HG03442 (cell line): ENCODE measurements around the gene MORF4L1.
"Not testable (repeated sequence)": the region's sequence is repeated elsewhere in the genome, so short reads cannot be mapped to it uniquely, and the experiment has no call there.

Experiments used
- ATAC-seq: cut with Tn5 transposase; IDR thresholded peaks from one replicate; pipeline ENCODE4 v1.9.1; 2021; ENCODE audit warnings: mild to moderate bottlenecking, moderate library complexity; ENCODE audit not compliant: unreplicated experiment

MORF4L1 gene, protein sequence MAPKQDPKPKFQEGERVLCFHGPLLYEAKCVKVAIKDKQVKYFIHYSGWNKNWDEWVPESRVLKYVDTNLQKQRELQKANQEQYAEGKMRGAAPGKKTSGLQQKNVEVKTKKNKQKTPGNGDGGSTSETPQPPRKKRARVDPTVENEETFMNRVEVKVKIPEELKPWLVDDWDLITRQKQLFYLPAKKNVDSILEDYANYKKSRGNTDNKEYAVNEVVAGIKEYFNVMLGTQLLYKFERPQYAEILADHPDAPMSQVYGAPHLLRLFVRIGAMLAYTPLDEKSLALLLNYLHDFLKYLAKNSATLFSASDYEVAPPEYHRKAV

DNA sequence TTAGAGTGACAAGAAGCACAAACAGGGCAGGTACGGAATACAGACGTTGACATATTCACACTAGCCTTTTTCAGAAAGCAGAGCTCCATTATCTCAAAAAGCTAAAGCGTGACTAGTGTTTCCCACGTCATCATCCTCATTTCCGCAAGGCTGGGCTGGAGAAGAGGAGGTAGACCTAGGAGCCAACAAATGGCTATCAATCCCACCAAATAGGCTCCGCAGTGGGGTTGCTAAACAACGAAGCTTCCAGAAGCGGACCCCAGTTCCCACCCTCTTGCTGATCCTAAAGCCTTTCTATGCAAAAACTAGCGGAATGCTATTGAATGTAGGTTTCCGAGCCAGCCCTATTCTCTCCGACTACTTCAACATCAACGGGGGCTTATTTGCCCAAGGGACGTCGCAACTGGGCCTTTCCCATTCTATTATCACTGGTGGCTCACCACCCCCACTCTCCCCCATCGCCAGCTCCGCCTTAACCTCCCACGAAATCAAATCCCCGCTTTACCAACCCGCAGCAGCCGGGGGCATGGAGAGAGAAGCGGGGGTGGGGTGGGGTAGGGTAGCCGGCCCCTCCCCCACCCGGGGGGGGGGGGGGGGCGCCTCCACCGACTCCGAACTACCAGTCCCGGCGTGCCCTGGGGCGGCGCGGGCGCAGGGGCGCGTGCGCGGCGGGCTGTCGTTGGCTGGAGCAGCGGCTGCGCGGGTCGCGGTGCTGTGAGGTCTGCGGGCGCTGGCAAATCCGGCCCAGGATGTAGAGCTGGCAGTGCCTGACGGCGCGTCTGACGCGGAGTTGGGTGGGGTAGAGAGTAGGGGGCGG lies at the start of gene MORF4L1:
TSS of gene MORF4L1 (plus strand) at position 736 of the 817 bp plus-strand sequence. CDS start 128 bp downstream, outside the sequence.
- ATAC-seq, result peak; percentile 81

DNA sequence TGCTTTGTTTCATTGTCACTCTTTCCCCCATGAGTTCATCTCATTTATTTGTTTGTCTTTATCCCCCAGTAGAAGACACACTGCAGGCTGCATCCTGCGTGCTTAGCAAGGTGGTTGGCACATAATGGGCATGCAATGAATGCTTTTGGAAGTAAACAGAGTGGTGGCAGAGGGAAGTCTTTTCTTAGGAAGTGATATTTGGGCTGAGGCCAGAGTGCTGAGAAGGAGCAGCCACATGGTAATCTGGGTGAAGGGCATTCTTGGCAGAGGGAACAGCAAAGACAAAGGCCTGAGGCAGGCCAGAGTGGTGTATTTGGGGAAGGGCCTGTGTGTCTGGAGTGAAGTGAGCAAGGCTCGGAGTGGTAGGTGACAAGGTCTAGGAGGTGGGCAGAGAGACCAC lies 43.8 kb upstream of the MORF4L1 start:
- no peak for ATAC-seq

DNA sequence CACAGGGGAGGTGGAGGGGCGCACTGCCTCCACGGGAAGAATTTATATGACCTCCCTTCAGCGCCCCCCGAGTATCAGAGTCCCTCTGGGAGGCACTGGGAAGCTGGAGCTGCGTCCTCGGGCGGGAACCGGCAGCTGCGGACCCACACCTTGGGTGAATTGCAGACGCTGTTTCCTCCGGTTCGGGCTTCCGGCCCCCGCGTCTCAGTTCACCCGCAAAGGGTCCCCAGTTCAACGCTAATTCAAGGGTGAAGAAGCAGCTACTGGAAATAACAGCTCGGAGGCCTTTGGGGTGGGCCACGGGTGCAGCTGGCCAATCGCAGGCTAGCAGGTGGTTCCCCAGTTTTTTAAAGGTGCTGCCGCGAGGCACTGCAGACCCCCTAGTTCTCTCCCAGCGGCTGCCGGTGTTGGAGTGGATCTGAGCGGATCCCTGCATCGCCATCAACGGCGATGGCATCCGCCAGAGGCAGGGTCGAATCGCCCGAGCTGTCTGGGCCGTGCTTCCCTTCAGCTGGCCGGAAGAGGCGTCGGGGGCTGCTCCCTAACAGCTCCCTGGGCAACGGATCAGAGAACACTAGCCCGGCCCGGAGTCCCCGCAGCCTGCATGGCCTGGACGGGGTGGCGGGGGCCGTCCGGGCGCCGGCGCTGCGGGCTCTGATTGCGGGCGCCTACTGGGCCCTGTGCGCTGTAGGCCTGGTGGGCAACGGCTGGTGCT lies 42.0 kb upstream of the MORF4L1 start:
- ATAC-seq, result no peak

DNA sequence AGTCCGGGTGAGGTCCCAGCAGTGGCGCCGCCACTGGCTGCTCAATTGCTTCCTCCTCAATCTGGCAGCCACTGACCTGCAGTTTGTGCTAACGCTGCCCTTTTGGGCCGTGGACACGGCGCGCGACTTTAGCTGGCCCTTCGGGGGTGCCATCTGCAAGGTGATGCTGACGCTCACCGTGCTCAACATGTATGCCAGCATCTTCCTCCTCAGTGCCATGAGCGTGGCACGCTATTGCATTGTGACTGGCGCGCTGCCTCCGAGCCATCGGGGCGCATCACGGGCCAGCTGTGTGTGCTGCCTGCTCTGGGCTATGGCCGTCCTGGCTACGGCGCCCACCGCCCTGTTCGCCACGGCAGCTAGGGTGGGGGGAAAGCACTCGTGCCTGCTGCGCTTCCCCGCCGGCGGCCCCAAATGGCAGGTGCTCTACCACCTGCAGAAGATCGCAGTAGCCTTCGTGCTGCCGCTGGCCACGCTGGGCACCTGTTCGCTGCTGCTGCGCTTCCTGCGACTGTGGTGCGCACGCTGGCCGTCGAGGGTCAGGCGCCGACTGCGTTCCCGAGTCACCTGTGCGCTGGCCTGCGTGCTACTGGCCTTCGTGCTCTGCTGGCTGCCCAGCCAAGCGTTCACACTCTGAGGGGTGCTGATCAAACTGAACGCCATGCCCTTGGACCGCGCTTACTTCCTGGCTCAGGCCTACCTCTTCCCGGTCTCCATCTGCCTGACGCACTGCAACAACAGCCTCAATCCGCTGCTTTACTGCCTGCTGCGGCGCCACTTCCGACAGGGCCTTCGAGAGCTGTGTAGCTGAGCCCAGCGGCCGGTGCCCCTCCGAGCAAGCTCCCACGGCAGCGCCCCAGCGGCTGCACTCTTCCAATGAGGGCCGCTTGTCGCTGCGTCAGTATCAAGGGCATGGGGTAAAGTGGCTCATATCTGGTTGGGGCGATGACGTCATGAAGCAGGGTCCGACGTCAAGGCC lies 41.2 kb upstream of the MORF4L1 start:
- ATAC-seq, result no peak

DNA sequence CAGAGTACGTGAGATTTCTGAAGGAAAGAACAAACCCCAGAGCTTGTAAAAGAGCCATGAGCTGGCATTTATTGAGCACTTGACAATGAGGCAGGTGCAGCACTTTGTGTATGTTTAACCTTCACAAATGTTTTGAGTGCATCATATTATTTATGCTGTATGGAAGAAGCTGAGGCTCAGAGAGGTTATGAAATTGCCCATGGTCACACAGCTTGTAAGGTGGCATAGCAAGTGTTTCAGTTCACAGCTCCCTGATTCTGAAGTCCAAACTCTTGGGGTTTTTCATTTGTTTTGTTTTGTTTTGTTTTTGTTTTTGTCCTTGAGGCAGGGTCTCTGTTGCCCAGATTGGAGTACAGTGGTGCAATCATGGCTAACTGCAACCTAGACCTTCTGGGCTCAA lies 36.4 kb upstream of the MORF4L1 start:
- no peak for ATAC-seq

DNA sequence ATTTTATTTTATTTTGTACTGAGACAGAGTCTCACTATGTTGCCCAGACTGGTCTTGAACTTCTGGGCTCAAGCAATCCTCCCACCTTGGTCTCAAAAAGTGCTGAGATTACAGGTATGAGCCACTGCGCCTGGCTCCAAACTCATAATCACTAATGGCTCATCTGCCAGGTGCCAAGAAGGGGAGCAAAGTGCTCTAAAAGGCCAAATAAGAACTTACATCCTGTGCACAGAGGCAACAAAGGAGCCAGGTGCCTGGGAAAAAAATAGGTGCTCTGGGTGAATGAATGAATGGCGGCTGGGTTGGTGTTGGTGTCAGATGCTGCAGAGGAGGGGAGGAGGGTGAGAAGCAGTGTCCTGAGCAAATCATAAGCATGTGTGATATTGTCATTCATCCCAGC lies 35.6 kb upstream of the MORF4L1 start:
- no peak for ATAC-seq

DNA sequence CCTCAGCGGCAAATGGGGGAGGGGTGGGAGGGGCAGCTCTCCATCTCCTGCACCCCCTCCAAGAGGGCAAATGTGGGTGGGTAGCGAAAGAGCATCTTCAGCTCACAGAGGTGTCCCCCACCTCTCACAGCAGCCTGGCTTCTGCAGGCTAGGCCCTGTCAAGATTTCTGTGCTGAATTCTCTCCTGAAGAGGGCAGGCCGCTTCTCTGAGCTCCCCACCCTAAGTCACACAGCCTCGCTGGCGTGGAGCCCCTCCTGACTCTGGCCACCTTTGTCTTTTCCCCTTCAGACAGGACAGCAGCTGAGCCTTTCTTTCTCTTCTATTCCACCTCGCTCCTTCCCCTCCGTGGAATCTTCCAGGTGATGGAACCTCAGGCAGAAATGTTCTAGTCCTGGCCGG lies 35.1 kb upstream of the MORF4L1 start:
- no peak for ATAC-seq

DNA sequence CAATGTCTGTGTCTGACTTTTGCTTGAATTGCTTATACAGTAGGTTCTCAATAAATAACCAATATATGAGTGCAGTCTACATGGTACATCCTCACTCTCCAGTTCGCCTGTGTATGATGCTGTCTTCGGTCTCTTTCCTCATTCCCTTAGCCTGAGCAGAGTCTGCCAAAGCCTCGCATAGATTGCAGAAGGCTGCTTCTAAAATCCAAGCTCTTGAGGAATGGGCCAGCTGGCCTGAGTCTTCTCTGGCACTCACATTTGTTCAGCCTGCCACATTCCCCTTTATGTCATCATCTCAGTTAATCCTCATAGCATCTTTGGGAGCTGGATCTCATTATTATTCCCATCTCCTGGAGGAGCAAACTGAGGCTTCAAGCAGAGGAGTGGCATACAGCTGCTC lies 34.2 kb upstream of the MORF4L1 start:
- no peak for ATAC-seq

DNA sequence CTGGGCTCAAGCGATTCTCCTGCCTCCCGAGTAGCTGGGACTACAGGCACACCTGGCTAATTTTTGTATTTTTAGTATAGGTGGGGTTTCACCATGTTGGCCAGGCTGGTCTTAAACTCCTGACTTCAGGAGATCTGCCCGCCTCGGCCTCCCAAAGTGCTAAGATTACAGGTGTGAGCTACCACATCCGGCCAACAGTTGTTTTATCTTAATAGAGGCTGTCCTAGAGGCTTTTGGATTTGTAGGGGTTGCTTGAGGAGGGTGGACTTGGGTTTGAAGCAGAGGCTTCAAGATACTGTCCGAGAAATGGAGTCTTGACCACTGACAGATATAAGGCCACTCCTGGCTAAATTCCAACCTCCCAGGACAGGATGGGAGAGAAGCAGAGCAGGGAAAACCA lies 33.5 kb upstream of the MORF4L1 start:
- ATAC-seq, result not testable (repeated sequence)

DNA sequence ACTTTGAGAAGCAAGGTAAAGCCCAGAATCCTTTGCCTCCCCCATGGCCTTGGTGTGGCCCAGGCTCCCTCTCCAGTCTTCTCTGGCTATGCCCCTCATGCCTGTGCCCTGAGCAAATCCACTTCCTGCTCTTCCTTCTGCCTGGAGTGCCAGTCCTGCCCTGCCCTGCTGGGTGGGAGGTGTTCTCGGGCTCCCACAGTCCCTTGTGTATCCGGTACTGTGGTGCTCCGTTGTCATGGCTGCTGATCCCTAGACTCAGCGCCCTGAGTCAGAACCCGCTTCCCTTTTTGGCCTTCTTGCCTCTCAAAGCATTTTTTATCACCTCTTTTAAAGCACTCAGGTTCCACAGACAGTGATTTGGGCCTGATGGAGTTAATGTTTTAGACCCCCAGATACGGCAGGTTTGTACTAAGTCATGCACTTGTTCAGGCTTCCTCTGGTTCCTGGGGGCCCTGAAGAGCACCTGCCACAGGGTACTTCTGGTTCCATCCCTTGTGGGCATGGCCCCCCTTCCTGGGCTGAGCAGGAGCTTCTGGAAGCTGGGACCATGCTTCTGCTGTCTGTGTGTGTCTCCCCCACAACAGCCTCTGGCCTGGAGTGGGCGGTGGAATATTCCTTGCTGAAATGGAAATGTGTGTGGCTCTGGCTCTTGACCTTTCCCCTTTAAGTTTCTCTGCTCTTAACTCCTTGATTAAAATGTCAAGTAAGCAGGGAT lies 31.9 kb upstream of the MORF4L1 start:
- ATAC-seq, result no peak

DNA sequence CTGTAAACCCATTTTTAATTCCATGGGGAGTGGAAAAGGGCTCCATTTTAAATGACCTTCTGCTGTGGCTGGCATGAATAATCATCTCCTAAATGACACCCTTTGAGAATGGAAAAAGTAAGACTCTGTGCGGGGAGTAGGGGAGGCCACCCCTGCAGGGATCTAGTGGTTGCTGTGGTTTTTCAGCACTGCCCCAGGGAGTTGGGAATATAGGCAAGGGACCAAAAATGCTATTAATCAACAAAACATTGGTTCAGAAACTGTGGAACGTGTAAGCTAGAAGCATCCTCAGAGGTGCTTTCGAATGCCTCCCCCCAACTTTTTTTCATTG lies 31.3 kb upstream of the MORF4L1 start:
- ATAC-seq, result no peak

DNA sequence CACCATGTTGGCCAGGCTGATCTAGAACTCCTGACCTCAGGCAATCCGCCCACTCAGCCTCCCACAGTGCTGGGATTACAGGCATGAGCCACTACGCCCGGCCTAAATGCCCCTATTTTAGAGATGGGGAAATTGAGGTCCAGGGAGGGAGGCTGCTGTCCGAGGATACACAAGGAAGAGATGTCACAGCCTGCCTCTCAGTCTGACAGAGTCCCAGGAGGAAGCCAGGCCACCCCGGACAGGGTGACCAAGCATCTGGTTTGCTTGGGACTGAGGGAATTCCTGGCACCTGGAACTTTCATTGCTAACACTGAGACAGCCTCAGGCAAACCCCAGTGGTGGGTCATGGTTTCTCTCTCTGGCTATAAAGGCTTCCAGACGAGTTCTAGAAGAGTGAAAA lies 30.8 kb upstream of the MORF4L1 start:
- no peak for ATAC-seq

DNA sequence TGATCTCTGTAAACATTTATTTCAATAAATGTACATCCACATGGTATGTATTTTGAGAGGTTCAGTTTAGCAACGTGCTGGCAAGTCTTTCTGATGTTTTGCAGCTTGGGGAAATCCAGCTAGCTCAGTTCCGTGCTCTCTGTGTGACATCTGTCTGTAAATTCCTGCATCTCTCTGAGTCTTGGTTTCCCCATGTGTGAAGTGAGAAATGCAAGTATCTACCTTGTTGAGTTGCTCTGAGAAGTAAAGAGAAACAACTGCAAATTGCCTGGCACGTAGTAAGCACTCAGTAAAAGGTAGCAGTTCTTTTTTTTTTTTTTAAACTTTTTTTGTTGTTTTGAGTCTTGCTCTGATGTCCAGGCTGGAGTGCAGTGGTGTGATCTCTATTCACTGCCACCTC lies 30.2 kb upstream of the MORF4L1 start:
- ATAC-seq, result no peak

DNA sequence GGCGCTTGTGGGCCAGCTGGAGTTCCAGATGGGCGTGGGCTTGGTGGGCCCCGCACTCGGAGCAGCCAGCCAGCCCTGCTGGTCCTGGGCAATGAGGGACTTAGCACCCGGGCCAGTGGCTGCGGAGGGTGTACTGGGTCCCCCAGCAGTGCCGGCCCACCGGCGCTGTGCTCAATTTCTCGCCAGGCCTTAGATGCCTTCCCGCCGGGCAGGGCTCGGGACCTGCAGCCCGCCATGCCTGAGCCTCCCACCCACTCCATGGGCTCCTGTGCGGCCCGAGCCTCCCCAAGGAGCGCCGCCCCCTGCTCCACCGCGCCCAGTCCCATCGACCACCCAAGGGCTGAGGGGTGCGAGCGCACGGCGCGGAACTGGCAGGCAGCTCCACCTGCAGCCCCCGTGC lies 25.8 kb upstream of the MORF4L1 start:
- not testable (repeated sequence) for ATAC-seq

DNA sequence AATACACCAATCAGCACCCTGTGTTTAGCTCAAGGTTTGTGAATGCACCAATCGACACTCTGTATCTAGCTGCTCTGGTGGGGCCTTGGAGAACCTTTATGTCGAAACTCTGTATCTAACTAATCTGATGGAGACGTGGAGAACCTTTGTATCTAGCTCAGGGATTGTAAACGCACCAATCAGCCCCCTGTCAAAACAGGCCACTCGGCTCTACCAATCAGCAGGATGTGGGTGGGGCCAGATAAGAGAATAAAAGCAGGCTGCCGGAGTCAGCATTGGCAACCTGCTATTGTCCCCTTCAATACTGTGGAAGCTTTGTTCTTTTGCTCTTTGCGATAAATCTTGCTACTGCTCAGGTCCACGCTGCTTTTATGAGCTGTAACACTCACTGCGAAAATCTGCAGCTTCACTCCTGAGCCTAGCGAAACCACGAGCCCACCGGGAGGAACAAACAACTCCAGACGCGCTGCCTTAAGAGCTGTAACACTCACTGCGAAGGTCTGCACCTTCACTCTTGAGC lies 25.2 kb upstream of the MORF4L1 start:
- not testable (repeated sequence) for ATAC-seq

DNA sequence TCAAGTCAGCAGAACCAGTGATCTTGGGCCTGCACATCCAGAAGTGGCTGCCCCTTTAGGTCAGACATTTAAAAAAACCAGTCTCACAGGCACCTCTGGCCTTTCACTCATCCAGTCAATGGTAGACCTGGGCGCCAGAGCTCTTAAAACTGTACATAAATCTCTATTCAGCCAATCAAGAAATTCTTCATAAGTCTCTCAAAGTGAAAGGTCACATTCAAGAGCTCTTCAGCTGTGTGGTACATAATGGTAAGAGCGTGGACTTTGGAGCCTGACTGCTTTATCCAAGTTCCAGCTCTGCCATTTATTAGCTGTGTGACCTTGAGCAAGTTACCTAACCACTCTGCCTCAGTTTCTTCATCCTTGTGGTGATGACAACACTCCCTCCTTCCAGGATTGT lies 22.3 kb upstream of the MORF4L1 start:
- no peak for ATAC-seq

DNA sequence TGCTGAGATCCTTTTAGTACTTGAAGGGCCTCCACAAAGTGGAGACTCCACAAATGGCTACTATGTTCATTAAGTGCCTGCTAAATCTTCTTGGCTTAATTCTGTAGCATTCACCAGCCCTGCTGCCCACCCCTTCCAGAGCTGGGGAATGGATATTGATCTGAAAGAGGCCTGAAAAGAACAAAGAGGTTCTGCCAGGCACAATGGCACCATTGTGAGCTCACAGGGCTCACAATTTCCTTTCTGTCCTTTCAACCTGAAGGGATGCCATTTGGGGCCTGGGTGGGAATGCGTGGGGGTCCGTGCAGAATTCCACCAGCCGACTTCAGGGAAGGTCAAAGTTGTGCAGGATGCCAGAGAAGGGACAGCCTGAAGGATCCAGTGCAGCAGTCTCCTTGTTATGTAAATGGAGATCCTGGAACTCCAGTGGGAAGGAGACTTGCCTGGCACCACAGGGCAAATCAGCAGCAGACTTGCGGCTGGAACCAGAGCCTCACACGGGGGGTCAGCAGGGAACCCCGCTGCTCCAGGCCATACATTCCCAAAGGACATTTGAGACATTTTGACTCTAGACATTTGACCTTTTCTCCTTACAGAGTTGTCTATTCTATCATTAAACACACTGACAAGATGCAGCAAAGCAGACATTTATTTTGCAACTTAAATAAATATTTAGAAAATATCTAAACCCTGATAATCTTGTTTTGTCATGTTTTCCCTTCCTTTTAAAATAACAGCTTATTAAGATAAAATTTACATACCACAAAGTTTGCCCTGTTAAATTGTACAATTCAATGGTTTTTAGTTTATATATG lies 21.5 kb upstream of the MORF4L1 start:
- no peak for ATAC-seq

DNA sequence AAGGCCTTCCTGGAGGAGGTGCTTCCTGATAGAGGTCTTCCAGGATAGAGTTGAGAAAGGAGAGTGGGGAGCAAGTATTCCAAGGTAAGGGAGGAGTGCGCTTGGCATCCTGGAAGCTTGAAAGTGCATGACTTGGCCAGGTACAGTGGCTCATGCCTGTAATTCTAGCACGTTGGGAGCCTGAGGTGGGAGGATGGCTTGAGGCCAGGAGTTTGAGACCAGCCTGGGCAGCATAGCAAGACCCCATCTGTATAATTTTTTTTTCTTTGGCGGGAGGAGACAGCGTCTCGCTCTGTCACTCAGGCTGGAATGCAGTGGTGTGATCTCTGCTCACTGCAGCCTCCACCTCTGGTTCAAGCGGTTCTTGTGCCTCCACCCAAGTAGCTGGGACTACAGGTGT lies 19.2 kb upstream of the MORF4L1 start:
- ATAC-seq, result no peak

DNA sequence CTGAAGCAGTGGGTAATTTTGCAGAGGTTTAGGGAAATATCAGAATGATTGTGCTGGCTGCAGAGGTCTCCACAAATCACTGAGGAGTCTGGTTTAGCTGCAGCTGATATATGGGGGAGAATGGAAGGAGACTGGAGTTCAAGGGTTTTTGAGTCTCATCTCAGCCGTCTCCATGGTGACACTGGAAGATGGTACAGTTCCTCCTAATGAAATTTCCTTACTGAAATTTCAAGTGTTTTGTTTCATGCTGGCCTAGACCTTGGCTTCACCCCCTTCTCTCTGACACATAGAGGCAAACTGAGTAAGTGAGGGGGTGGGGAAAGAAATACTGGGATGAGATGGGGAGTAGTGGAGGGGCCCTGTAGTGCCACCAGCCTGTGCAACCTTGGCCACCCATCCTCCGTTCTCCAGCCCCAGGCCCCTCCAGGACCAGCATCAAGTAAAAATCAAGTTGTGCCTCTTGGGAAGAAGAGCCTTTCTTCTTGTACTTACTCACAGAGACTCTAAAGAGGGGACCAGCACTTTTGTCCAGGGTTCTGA lies 17.8 kb upstream of the MORF4L1 start:
- no peak for ATAC-seq
